ENCODE results near the gene OPN3.

OPN3 gene

DNA sequence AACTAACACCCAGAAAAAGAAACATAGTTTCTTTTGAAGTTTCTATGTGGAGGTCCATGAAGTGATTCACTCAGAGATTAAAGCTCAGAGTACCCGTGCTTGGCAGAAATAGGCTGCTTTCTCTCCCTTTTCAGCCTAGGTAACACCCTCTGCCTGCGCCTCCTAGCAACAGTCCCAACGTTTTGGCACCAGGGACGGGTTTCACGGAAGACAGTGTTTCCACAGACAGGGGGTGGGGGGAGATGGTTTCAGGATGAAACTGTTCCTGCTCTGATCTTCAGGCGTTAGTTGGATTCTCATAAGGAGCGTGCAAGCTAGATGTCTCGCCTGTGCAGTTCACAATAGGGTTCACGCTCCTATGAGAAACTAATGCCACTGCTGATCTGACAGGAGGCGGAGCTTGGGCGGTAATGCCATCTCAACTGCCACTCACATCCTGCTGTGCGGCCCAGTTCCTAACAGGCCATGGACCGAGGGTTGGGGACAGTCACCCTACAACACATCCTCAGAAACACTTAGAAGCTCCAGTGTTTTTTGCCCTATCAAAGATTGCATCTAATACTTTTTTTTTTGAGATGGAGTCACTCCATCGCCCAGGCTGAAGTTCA is 53.2 kb downstream of the OPN3 start:
- no peak for DNase-seq

DNA sequence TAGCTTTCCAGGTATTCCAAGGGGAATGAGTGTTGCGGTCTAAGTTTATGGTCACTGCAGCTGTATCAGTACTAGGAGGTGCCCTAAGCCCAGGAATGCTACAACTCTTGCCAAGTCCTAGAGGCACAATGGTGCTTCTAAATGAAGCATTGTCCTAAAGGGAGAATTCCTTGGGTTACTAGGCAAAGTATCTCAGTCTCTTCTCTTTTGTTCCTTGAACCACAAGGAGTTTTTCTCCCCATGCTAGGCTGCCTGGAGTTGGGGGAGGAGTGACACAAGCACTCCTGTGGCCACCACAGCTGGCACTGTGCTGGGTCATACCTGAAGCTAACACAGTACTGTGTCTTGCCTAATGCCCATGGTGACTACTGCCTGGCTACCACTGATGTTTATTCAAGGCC is 57.2 kb downstream of the OPN3 start:
- no peak for DNase-seq

DNA sequence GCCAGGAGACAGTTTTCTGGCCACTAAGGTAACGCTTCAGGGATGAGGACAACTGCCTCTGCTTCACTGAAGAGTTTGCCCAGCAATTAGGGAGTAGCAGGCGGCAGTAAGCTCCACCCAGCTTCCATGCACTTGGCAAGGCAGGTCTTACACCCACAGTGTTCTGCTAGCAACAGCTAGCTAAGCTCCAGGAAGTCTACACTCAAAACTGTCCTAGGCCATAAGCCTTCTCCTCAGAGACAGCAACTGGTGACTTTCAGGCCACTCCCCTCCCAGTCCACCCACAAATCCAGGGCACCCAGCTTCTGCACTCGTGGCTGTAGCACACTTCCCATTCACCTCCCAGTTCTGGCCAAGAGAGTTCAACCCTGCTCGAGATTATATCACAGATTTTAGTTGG is 60.7 kb downstream of the OPN3 start:
- no peak for DNase-seq

DNA sequence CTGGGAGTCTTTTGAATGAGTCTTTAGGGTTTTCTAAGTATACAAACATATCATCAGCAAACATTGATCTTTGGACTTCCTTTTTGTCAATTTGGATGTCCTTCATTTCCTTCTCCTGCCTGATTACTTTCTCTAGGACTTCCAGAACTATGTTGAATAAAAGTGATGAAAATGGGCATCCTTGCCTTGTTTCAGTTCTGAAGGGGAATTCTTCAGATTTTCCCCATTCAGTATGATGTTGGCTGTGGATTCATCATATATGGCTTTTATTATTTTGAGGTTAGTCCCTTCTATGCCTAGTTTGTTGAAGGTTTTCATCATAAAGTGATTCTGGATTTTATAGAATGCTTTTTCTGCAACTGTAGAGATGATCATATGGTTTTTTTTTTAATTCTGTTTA is 66.0 kb downstream of the OPN3 start:
- DNase-seq: no peak

DNA sequence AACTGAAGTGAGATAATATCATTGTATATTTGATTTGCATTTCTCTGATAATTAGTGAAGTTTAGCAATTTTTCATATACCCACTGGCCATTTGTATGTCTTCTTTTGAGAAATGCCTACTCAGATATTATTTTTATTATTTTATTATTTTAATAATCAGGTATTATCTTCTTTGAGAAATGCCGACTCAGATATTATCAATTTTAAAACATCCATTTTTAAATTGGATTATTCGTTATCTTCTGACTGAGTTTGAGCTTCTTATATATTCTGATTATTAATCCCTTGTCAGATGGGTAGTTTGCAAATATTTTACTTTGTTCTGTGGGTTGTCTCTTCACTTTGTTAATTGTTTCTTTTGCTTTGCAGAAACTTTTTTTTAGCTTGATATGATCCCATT is 70.3 kb downstream of the OPN3 start:
- DNase-seq: no peak

DNA sequence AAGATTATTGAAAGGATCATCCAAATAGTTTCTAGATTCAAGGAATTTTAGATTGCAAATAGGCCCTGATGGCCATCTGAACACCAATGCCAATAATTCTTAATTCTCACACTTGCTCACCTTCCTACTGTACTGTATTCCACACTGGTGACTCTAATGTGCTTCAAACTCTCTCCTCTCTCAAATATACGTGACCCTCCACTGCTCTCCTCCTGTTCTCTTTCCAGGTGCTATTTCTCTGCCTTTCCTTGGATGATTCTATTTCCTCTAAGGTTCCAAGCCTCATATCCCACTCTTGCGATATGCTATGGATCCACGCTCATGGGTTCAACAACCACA is 79.4 kb downstream of the OPN3 start:
- DNase-seq: no peak

DNA sequence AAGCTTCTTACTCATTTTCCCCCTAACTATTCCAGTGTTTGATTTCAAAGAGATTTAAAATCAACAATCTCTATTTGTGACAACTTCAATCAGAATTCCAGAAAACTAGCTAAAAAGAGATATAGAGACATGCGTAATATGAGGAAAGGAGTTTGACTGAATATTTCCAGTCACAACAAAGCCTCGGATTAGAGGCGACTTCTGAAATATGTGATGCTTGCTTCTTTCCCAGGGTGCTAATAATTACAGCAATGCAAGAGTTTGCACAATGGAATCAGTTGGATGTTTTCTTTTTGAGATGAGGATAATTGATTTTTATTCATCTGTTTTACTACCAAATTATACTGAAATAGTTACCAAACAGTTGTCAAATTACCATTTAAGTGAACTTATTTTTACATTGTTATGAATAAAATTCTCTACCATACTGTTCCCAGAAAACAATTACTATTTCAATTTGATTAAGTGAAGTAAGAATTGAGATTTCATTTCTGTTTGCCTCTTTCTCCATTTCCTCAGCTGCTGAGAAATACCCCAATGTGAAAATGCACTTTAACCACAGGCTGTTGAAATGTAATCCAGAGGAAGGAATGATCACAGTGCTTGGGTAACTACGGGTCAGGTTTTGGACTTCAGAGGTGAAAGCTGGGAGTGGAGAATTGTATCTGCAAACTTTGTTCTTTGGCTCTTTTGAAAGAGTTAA is 79.9 kb downstream of the OPN3 start:
- DNase-seq: no peak

DNA sequence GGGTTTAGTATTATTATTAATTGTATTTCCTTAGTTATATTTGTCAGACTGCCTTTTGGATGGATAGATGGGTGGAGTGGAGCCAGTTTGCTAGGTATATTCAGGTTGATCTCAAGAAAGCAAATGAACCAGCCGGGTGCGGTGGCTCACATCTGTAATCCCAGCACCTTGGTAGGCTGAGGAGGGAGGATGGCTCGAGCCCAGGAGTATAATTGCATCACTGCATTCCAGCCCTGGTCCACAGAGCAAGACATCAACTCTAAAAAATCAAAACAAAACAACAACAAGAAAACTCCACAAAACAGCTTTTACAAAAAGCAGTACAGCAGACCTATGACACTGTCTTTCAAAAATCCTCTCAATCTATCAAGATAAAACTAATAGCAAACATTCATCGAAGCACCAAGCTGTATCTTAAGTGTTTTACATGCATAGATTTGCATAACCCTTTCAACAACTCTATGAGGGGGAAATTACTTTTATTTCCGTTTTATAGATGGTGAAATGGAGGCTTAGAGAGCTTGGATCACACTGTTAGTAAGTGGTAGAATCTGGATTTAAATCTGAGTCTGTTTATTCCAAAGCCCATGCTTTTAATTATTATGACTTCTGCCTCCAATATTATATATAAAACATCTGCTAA is 82.5 kb downstream of the OPN3 start:
- DNase-seq: no peak

DNA sequence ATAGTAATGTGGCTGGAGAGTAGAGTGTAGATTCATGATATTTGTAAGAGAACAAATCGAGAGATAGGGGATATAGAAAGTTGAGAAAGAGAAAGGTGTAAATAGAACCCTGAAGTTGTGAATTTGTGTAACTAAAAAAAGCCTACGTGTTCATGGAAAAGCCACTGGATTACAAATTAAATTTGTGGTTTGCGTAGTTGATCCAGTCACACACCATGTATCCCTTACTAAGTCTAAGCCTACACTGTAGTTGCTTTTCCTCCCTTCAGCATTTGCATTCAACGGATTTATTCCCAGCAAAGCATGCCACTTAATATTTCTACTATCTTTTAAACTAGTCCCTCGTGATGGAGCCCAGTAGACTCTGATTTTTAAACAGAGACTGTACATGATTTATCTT is 83.1 kb downstream of the OPN3 start:
- DNase-seq: no peak

DNA sequence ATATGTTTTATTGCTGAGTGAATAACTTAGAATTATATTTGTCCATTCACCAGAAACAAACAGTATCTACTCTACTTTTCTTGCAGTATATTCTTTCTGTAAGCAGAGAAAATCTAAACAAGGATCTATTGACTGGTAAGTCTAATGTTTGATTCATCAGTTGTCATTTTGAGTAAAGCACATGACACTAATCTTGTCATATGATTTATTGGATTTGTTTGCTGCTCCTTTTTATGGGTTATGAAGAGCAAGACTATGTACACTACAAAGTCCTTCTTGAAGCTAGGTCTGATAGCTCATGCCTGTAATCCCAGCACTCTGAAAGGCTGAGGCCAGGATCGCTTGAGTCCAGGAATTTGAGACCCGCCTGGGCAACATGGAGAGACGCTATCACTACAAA is 84.6 kb downstream of the OPN3 start:
- no peak for DNase-seq

DNA sequence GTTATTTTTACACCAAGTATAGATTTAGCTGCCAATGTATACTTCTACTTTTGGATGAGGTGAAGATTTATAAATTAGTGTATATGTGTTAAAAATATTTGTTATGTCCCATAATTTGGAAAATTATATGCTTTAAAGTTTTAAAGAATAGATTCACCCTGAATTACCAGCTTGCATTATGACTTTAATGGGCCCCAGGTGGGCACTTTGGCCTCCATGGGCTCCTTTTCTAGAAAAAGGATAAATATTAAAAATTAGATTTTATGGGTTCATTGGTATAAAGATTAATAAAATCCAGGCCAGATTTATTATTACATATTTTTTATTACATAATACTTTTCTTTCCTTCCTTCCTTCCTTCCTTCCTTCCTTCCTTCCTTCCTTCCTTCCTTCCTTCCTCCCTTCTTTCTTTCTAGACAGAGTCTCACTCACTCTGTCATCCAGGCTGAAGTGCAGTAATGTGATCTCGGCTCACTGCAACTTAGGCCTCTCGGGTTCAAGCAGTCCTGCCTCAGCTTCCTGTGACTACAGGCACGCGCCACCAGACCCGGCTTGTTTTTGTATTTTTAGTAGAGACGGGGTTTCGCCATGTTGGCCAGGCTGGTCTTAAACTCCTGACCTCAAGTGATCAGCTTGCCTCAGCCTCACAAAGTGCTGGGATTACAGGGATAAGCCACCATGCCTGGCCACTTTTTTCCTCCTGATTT is 86.1 kb downstream of the OPN3 start:
- DNase-seq: no peak

DNA sequence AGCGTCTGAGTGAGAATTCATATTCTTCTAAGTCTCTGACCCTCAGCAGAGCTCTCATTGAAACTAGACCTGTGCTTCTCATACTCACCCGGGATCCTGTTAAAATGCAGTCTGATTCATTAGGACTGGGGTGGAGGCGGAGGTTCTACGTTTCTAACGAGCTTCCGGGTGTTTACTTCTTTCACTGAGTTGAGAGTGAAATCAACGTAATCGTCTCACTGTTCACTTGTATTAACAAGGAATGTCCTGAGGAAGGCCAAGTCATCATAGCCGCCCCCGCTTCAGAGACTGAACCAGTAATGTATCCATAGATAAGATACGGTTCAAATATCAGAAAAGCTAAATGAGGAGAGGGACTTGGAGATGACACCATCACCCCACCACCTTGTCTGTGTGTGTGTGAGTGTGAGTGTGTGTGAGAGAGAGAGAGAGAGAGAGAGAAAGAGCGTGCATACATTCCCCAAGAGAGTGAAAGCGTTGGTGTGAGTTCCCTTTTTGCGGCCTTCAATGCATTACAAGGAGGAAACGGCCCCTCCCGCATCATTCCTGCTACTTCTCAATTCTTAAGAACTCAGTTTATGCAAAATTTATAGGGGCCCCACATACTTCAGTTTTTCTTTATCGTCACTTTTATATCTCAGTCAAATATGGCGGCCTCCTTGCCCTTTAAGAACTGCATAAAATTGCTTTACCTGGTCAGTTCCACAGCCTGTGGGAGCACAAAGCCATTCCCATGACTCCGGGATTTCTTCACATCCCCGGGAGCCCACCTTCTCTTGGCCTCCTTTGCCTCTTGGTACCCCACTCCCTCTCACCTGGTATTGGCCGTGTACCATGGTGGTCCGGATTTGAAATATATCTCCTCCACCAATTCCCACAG is 88.2 kb downstream of the OPN3 start:
- DNase-seq: no peak

DNA sequence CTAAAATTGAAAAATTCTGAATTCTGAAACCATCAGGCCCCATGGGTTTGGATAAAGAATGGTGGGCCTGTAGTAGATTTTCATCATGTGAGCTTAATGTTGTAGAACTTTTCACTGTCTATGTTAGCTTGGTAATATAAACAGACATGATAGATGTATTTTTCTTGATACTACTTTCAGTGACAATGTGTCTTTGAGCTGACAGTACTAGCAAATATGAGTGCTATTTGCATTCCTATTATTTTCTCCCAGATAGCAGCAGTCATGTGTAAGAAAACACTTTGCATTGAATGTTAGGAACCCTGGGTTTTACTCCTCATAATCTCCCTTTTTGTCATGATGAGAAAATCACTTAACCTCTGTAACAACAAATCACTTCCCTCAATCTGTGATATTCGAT is 89.9 kb downstream of the OPN3 start:
- DNase-seq: no peak

DNA sequence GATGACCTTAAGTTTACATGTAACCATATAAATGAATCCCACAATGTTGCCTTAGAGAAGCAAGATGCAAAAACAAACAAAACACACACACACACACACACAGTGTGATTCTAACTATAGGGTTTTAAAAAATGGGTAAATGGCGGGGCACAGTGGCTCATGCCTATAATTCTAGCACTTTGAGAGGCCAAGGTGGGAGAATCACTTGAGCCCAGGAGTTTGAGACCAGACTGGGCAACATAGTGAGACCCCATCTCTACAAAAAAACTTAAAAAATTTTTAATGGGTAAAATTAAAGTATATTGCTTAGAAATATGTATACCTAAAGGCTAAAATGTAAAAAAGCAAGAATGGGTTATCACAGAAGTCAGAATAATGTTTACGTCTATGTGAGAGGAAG is 92.2 kb downstream of the OPN3 start:
- no peak for DNase-seq
